ENCODE results near the gene PHLPP1. TPM values are rescaled to one million over a fixed set of nuclear protein-coding genes. Genes with fewer than 3 reads are reported as not detected.
A peak's percentile ranks its signal among the peaks of the same experiment; 100 is the strongest.

PHLPP1 gene
- total and polyA plus RNA-seq, 5 experiments from 2014 or later: 0.17 to 9.4 (median 0.44) TPM

DNA sequence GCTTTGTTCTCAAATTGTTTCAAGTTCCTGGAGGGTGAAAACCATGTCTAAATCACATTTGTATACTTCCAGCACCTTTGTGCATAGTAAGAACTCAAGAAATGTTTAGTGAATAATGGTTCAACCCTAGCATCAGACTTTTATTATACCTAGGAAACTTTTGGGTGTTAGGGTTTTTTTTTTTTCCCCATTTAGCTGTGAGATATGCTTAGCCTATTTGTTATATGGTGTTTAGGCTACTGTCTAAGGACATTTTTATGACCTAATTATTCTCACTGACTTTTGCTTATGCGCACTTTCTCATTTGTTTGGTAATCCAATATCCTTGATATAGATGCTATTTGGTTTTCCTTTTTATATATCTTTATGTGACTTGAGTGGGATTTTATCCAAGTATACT, 164.7 kb downstream of the PHLPP1 start:
- Mint-ChIP-seq H3K4me3 (peak overlapping the region in 4 of 10 donors; percentile 9 to 64 (median 14)), H3K9me3 (no peaks in the 10 kb centered on the region), H3K4me1 (peaks cover 5 to 18% (median 17%) of the 10 kb centered on the region in 4 donors), H3K36me3 (no peaks in the 10 kb centered on the region), H3K27ac (peak overlapping the region in 3 of 10 donors; percentile 9 to 74 (median 24)), H3K27me3 (no peaks in the 10 kb centered on the region)
- ATAC-seq (no peak), DNase-seq (no peak)
- POLR2A ChIA-PET: no interaction called here

DNA sequence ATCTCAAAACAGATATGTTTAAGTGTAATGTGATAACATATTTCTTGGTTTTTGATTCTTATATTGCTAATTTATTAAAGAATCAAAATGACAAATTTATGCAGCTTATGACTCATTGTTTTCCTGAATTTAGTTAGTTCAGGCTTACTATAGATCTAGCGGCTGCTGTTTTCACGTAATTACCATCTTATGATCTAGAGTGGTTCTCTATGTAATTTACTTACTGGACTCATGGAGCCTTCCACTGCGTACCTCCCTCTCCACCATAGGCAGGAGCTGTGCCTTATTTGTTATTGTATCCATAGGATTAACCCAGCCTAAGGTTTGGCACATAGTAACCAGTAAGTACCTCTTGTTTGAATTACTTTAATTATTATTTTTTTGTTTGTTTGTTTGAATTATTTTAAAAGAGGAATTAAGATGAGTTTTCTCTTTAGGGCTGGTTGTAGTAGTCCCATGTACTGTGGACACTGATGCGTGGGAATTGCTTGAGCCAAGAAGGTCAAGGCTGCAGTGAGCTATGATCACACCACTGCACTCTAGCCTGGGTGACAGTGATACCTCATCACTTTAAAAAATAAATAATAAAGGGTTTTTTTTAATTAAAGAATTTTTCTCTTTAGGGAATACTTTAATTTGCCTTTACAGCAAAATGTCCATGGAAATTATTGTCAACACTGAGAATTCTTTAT, 165.5 kb downstream of the PHLPP1 start:
- H3K27me3 Mint-ChIP-seq: no peaks in the 10 kb centered on the region
- no peaks in the 10 kb centered on the region for H3K9me3 Mint-ChIP-seq
- ATAC-seq (no peak), DNase-seq (no peak)
- H3K36me3 Mint-ChIP-seq: no peaks in the 10 kb centered on the region
- no peak overlapping the region for H3K4me3 Mint-ChIP-seq
- H3K27ac Mint-ChIP-seq: no peak overlapping the region
- POLR2A ChIA-PET: no interaction called here
- peaks cover 5 to 18% (median 16%) of the 10 kb centered on the region in 4 donors for H3K4me1 Mint-ChIP-seq

DNA sequence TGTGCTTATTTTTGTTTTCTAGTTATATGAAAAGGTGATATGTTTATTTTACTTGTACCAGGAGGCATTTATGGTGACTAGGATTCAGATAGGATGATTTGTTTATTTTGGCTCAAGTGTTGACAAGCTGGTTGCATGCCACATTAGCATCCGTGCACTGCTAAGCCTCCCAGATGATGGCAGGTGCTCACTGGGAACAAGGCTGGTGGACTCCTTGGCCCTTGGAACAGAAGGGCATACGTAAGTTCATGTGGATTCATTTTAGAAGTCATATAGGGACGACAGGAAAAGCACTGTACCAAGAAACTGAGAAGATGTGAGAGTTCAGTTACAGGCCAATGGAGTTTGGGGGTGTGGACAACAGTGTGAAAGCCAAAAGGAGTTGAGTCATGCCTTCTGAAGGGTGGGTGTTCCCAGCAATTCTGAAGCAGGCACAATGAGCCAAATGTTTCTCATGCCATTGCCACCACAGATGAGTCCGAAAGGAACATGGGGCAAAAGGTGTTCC, 166.2 kb downstream of the PHLPP1 start:
- Mint-ChIP-seq H3K4me3 (no peak overlapping the region), H3K4me1 (peaks cover 5 to 18% (median 16%) of the 10 kb centered on the region in 4 donors), H3K9me3 (no peaks in the 10 kb centered on the region), H3K27ac (no peak overlapping the region), H3K27me3 (no peaks in the 10 kb centered on the region), H3K36me3 (no peaks in the 10 kb centered on the region)
- DNase-seq: no peak
- no peak for ATAC-seq
- POLR2A ChIA-PET: no interaction called here

DNA sequence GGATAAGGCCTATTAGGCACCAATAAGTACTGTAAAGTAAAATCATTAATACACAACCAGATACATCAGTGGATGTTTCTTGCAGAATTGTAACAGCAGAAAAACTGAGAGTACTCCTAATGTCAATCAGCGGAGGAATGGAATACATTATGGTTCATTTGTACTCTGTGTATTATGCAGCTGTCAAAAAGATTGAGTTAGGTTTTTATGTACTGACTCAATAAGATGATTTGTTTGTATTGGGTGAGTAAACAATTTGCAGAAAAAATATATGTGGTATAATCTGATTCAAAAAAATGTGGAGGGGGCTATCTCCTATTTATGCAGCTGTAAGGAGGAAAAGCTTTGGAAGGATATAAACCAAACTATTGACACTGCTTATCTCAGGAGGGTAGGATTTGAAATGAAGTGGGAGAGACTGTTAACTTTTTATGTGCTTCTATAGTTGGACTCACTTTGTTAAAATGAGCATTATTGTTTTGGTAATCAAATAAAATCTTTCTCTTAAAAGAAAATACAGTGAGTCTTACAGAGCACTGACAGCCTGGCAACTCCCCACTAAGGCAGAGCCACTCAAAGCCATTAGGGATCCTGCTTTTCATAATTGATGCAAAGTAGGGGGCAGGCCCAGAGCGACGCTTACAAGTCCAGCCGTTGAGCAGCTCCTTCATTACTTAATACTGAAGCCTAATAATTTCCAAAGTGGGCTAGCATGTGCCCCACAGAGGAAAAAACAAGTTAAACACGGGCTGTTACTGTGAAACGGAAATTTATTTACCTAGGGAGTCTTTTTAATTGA, 168.8 kb downstream of the PHLPP1 start:
- Mint-ChIP-seq H3K9me3 (no peaks in the 10 kb centered on the region), H3K4me3 (no peak overlapping the region), H3K4me1 (peaks cover 6 to 15% (median 9%) of the 10 kb centered on the region in 4 donors), H3K27me3 (no peaks in the 10 kb centered on the region), H3K27ac (no peak overlapping the region), H3K36me3 (no peaks in the 10 kb centered on the region)
- ATAC-seq: no peak
- POLR2A ChIA-PET: no interaction called here
- DNase-seq: no peak

DNA sequence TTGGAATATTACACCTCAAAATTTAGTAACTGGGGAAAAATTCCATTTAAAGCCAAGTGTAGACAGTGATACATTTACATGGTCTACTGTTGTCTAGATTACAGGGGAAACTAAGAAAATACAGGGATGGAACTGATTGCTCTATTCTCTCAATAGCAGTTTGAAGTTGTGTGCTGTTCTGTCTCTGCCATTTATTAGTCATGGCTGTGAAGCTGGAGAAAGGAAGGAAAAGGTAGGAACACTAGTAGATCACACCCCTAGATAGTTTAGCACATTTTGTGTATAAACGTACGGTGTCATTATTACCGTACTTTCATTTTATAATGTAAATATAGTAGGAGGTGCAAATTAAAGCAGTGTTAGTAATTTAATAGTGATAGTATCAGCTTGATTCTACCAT, 170.5 kb downstream of the PHLPP1 start:
- peak overlapping the region in 1 of 10 donors; percentile 13 for H3K27ac Mint-ChIP-seq
- DNase-seq (no peak), ATAC-seq (no peak)
- POLR2A ChIA-PET: no interaction called here
- H3K9me3 Mint-ChIP-seq: no peaks in the 10 kb centered on the region
- no peak overlapping the region for H3K4me3 Mint-ChIP-seq
- peaks cover 0 to 3% (median 1%) of the 10 kb centered on the region in 4 donors for H3K4me1 Mint-ChIP-seq
- no peaks in the 10 kb centered on the region for H3K36me3 Mint-ChIP-seq
- H3K27me3 Mint-ChIP-seq: no peaks in the 10 kb centered on the region

DNA sequence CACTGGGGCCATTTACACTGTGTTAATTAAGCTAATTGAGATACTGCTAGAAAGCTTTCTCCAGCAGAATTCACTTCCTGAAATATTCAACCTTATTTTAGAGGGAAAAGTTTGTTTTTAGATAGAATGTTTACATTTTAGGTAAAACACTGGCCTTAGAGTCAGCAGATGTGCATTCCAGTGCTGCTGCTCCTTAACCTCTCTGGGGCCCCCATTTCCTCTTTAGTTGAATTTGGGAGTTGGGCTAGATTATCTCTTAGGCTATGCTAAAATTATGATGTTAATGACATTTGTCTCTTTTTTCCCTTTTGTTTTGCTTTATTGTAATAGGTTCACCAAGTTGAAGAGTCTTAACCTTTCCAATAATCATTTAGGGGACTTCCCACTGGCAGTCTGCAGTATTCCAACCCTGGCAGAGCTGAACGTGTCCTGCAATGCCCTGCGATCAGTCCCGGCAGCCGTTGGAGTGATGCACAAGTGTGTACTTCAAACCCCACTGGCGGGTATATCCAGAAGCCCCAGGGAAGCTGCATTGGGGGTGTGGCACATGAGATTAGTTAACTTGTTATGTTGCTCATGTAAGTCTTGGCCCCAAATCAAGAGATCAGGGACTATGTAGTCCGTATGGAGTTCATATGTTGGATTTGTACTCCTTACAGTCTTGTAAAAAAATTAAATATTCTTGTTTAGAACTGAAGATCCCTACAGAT, 179.5 kb downstream of the PHLPP1 start:
- H3K27ac Mint-ChIP-seq: no peak overlapping the region

DNA sequence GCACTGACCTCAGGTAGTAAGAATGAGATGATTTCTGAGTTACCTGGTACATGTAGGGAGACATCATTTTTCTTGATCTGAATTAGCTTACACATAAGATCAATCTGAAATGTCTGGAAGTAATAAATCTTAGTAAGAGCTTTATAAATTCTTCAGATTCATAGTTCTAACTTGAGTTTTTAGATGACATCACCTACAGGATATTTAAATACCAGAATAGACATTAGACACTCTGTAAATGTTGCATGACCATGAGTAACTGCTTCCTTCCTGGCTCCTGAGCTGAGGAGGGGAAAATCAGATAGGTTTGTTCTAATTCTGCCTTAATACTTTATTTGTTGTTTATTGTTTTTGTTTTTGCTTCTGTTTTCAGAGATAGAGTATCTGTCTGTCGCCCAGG, 181.8 kb downstream of the PHLPP1 start:
- no peaks in the 10 kb centered on the region for H3K27me3 Mint-ChIP-seq
- DNase-seq: no peak
- no peaks in the 10 kb centered on the region for H3K9me3 Mint-ChIP-seq
- POLR2A ChIA-PET: no interaction called here
- H3K27ac Mint-ChIP-seq: no peak overlapping the region
- H3K4me3 Mint-ChIP-seq: no peak overlapping the region
- no peak for ATAC-seq
- peaks cover 15 to 32% (median 31%) of the 10 kb centered on the region in 3 donors for H3K36me3 Mint-ChIP-seq
- H3K4me1 Mint-ChIP-seq: peaks cover 0 to 1% (median 0%) of the 10 kb centered on the region in 4 donors

More for the DNA sequence above, 179.5 kb downstream of the PHLPP1 start:
- Mint-ChIP-seq H3K36me3 (peaks cover 15 to 30% (median 28%) of the 10 kb centered on the region in 3 donors), H3K27me3 (no peaks in the 10 kb centered on the region), H3K4me3 (no peak overlapping the region), H3K4me1 (peaks cover 0 to 1% (median 0%) of the 10 kb centered on the region in 4 donors), H3K9me3 (no peaks in the 10 kb centered on the region)
- POLR2A ChIA-PET: interaction anchor here (0.5 kb wide), 1 partner anchor 19 kb away, joined by 7 read pairs; no protein-coding TSS in a partner anchor
- ATAC-seq: no peak
- no peak for DNase-seq

DNA sequence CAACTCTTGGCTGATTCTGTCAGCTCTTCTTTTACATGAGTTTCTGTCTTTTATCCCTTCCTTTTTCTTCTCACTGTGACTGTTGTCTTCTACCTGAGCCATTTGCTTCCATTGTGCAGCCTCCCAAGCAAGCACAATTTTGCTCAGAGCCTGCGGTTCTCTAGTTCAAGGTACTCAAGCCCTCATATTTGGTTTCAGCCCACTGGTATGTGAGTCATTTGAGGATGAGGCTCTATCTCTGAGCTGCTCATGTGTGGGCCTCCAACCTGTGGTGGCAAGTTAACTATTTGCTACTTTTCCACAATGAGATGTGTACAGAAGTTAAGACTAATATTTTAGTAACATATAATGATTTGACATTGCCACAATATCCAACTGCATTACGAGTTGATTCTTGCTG, 183.0 kb downstream of the PHLPP1 start:
- DNase-seq: no peak
- Mint-ChIP-seq H3K36me3 (peaks cover 15 to 43% (median 36%) of the 10 kb centered on the region in 3 donors), H3K4me3 (no peak overlapping the region), H3K4me1 (peaks cover 0 to 1% (median 0%) of the 10 kb centered on the region in 4 donors), H3K27ac (peak overlapping the region in 1 of 10 donors; percentile 33), H3K27me3 (no peaks in the 10 kb centered on the region), H3K9me3 (no peaks in the 10 kb centered on the region)
- POLR2A ChIA-PET: no interaction called here
- no peak for ATAC-seq

DNA sequence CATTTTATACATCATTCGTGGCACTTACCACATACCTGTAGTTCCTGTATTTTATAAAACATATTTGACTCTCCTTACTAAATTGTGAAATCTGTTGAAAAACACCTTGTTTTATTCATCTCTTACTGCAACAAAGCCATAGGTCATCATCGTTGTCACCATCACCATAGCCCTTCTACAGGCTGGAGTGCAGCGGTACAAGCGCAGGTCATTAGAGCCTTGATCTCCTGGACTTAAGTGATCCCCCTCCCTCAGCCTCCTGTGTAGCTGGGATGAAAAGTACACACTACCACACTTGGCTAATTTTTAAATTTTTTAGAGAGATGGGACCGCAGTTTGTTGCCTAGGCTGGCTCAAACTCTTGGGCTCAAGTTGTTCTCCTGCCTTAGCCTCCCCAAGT, 184.2 kb downstream of the PHLPP1 start:
- no peak for DNase-seq
- Mint-ChIP-seq H3K27me3 (no peaks in the 10 kb centered on the region), H3K9me3 (no peaks in the 10 kb centered on the region), H3K27ac (no peak overlapping the region), H3K36me3 (peaks cover 23 to 48% (median 42%) of the 10 kb centered on the region in 3 donors), H3K4me3 (no peak overlapping the region), H3K4me1 (peaks cover 0 to 3% (median 0%) of the 10 kb centered on the region in 4 donors)
- POLR2A ChIA-PET: no interaction called here
- no peak for ATAC-seq

DNA sequence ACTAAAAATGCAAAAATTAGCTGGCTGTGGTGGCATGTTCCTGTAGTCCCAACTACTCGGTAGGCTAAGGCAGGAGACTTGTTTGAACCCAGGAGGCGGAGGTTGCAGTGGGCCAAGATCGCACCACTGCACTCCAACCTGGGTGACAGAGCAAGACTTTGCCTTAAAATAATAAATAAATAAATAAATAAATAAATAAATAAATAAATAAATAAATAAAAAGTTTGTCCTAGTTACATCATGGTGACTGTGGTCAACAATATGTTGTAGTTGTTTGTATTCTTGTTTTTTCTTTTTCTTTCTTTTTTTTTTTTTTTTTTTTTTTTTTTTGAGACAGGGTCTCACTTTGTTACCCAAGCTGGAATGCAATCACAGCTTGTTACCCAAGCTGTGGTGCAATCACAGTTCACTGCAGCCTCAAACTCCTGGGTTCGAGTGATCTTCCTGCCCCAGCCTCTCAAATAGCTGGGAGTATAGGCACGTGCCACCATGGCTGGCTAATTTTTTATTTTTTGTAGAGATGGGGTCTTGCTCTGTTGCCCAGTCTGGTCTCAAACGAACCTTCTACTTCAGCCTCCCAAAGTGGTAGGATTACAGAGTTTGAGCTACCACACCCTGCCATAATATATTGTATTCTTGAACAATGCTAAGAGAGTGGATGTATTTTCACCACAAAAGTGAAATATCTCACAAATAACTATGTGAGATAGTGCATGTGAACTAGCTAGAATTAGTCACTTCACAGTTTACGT, 185.0 kb downstream of the PHLPP1 start:
- ATAC-seq (no peak), DNase-seq (no peak)
- Mint-ChIP-seq H3K4me1 (peaks cover 0 to 3% (median 0%) of the 10 kb centered on the region in 4 donors), H3K36me3 (peaks cover 27 to 50% (median 46%) of the 10 kb centered on the region in 3 donors), H3K4me3 (no peak overlapping the region), H3K9me3 (no peaks in the 10 kb centered on the region), H3K27me3 (no peaks in the 10 kb centered on the region), H3K27ac (no peak overlapping the region)
- POLR2A ChIA-PET: no interaction called here

DNA sequence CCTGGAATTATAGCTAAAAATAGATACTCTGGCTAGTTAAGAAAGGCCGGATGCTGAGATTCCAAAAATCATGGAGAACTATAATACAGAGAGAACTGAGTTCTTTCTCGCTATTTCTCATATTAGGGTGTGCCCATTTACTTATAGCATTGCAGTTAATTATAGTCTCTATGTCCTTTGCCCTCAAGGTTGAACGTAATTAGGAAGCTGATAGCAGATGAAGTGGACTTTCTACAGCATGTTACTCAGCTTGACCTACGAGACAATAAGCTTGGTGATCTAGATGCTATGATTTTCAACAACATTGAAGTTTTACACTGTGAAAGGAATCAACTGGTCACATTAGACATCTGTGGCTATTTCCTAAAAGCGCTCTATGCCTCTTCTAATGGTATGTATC, 187.4 kb downstream of the PHLPP1 start:
- H3K4me1 Mint-ChIP-seq: peaks cover 0 to 2% (median 0%) of the 10 kb centered on the region in 4 donors
- no peak for ATAC-seq
- peaks cover 26 to 38% (median 37%) of the 10 kb centered on the region in 3 donors for H3K36me3 Mint-ChIP-seq
- no peak overlapping the region for H3K27ac Mint-ChIP-seq
- H3K27me3 Mint-ChIP-seq: no peaks in the 10 kb centered on the region
- POLR2A ChIA-PET: no interaction called here
- DNase-seq: no peak
- H3K4me3 Mint-ChIP-seq: no peak overlapping the region
- no peaks in the 10 kb centered on the region for H3K9me3 Mint-ChIP-seq
